ENCODE measurements around the gene SYT5.

Gene SYT5

GRCh38 chr19:55145232-55145631 lies 34.9 kb downstream of the SYT5 start:
- DNase-seq, result no peak

- DNase-seq, result no peak
Observed at GRCh38 chr19:55141696-55142095, 38.4 kb downstream of the SYT5 start.

- DNase-seq, result no peak
Observed at GRCh38 chr19:55137915-55138314, 42.2 kb downstream of the SYT5 start.

GRCh38 chr19:55136399-55137102 lies 43.5 kb downstream of the SYT5 start:
- DNase-seq, result no peak

GRCh38 chr19:55134736-55135135 lies 45.4 kb downstream of the SYT5 start:
- DNase-seq, result no peak

GRCh38 chr19:55133639-55134444 lies 46.2 kb downstream of the SYT5 start:
- no peak for DNase-seq

- DNase-seq, result no peak
Observed at GRCh38 chr19:55132453-55133129, 47.5 kb downstream of the SYT5 start.

GRCh38 chr19:55131421-55131820 lies 48.7 kb downstream of the SYT5 start:
- no peak for DNase-seq
